GM12891 (cell line): ENCODE results near the gene LONP1.

Experiments
- PAX5 ChIP-seq: IDR thresholded peaks from 2 replicates; pipeline ENCODE4 v1.6.1; 2011; ENCODE audit warnings: low read length, moderate library complexity, mild to moderate bottlenecking; ENCODE audit not compliant: insufficient read depth, severe bottlenecking
- POLR2A ChIP-seq: IDR thresholded peaks from 2 replicates; pipeline ENCODE4 v1.6.1; 2011; ENCODE audit warnings: low read depth, low read length, control low read depth
- POLR2AphosphoS5 ChIP-seq: IDR thresholded peaks from 2 replicates; pipeline ENCODE4 v1.6.1; 2011; ENCODE audit warnings: low read depth, low read length, control low read depth
- POU2F2 ChIP-seq: IDR thresholded peaks from 2 replicates; pipeline ENCODE4 v1.6.1; 2011; ENCODE audit warnings: low read depth, mild to moderate bottlenecking, control low read depth, low read length, moderate library complexity
- SPI1 ChIP-seq: IDR thresholded peaks from 2 replicates; pipeline ENCODE4 v1.6.1; 2011; ENCODE audit warnings: low read depth, low read length, control low read depth
- TAF1 ChIP-seq: IDR thresholded peaks from 2 replicates; pipeline ENCODE4 v1.6.1; 2011; ENCODE audit warnings: low read depth, low read length, control low read depth

- TF ChIP-seq POLR2AphosphoS5 (no peak; the same call in 1 of the 2 replicates), POLR2A (no peak), SPI1 (no peak), TAF1 (no peak), PAX5 (no peak), POU2F2 (no peak)
Measured at GRCh38 chr19:5705552-5705951, 14.4 kb downstream of the LONP1 start.
